K562 (cell line): Measurements from ENCODE around the gene ACSBG1. TPM values are rescaled to one million over a fixed set of nuclear protein-coding genes. Genes with fewer than 3 reads are reported as not detected.

ENCODE experiments used
- ATAC-seq: fragments of 200-7000 bp; cut with Tn5 transposase; 3 replicates; pipeline ENCODE4 v1.9.1; 2020; ENCODE audit warnings: moderate library complexity
- BruUV-seq: library from RNA; stranded (reverse); fragments of 400-500 nt; replicated peaks from 2 replicates; lab custom pipeline; 2021; lab: Mats Ljungman, UMichigan
- CTCF ChIA-PET: fragments of 300-600 bp; formaldehyde crosslinking; extraction: SDS; loops from one replicate; lab custom pipeline; 2021; ENCODE audit warnings: low intra/inter-chr PET ratio; lab: Yijun Ruan, JAX
- POLR2A ChIA-PET: fragments of 300-600, 350-650 bp; sonication (Branson Sonifier 250); formaldehyde crosslinking; extraction: SDS; loops from one replicate; lab custom pipeline; 2021; ENCODE audit warnings: antibody characterized with exemption, inconsistent platforms; lab: Yijun Ruan, JAX
- DNase-seq, 4 experiments: peaks; one replicate each; pipeline versions ENCODE4 v3.0.0 to v3.0.0-alpha.2; 2011 to 2018; ENCODE audit warnings: low spot score in 3 of 4, mixed read lengths in 3 of 4; ENCODE audit errors: extremely low read depth in 1 of 4
- FAIRE-seq: peaks from 2 replicates; lab custom pipeline; 2011; peaks lifted over from hg19 to GRCh38; lab: Jason Lieb, UNC
- H2AFZ ChIP-seq: 2 replicates; pipeline ENCODE4 v1.6.0; 2011; ENCODE audit warnings: low read depth, low read length, control low read depth, inconsistent platforms
- H3K27ac ChIP-seq: fragments of 200-600 bp; 3 replicates; pipeline ENCODE4 v1.8.0; 2011; ENCODE audit warnings: low read depth, mild to moderate bottlenecking, control low read depth, inconsistent platforms, low read length, moderate library complexity, mixed read lengths; ENCODE audit errors: extremely low read depth
- H3K27me3 ChIP-seq, 2 experiments: fragments of 300-600 bp in 1 of 2; 2 replicates in 1 of 2; 3 replicates in 1 of 2; pipeline versions ENCODE4 v1.6.0 to v1.8.0; 2011; ENCODE audit warnings: inconsistent platforms in 2 of 2, low read length in 2 of 2, mild to moderate bottlenecking in 1 of 2, mixed read lengths in 1 of 2, moderate library complexity in 1 of 2; ENCODE audit not compliant: control insufficient read depth in 2 of 2, insufficient read depth in 2 of 2
- H3K36me3 ChIP-seq: fragments of 300-600 bp; 3 replicates; pipeline ENCODE4 v1.8.0; 2011; ENCODE audit warnings: mild to moderate bottlenecking, low read length, inconsistent platforms; ENCODE audit not compliant: control insufficient read depth, insufficient read depth
- H3K4me1 ChIP-seq, 2 experiments: fragments of 200-600 bp in 1 of 2; replicated peaks in 1 of 2; 2 replicates in 1 of 2; 3 replicates in 1 of 2; pipeline versions ENCODE4 v1.5.1 to v1.8.0; 2011; ENCODE audit warnings: inconsistent platforms in 2 of 2, low read length in 2 of 2, mild to moderate bottlenecking in 1 of 2, mixed read lengths in 1 of 2, moderate library complexity in 1 of 2; ENCODE audit not compliant: control insufficient read depth in 2 of 2, insufficient read depth in 2 of 2
- H3K4me2 ChIP-seq: 2 replicates; pipeline ENCODE4 v1.6.1; 2011; ENCODE audit warnings: low read length, control low read depth, inconsistent platforms, mixed read lengths; ENCODE audit not compliant: insufficient read depth
- H3K4me3 ChIP-seq: fragments of 200-600 bp; sonication (generic), shearing (Covaris generic); 2 replicates; pipeline ENCODE4 v1.5.1; 2016; ENCODE audit warnings: control low read depth, inconsistent platforms
- H3K79me2 ChIP-seq: fragments of 200-600 bp; 3 replicates; pipeline ENCODE4 v1.8.0; 2011; ENCODE audit warnings: low read length, inconsistent platforms; ENCODE audit not compliant: control insufficient read depth, insufficient read depth
- H3K9ac ChIP-seq, 2 experiments: 2 replicates each; pipeline versions ENCODE4 v1.6.0 to v1.6.1; 2011; ENCODE audit warnings: low read depth in 2 of 2, low read length in 2 of 2, control low read depth in 1 of 2, inconsistent platforms in 1 of 2, mild to moderate bottlenecking in 1 of 2, mixed read lengths in 1 of 2; ENCODE audit not compliant: insufficient read depth in 1 of 2
- H3K9me1 ChIP-seq: one replicate; pipeline ENCODE4 v1.6.0; 2011; ENCODE audit warnings: inconsistent platforms, mild to moderate bottlenecking, low read length, moderate library complexity; ENCODE audit not compliant: control insufficient read depth, insufficient read depth
- H3K9me3 ChIP-seq: replicated peaks from 2 replicates; pipeline ENCODE4 v1.5.1; 2011; ENCODE audit warnings: low read depth, low read length, inconsistent platforms; ENCODE audit not compliant: control insufficient read depth, insufficient read depth
- H4K20me1 ChIP-seq: replicated peaks from 2 replicates; pipeline ENCODE4 v1.6.1; 2011; ENCODE audit warnings: low read length, inconsistent platforms, mixed read lengths; ENCODE audit not compliant: control insufficient read depth, insufficient read depth
- C11orf30 ChIP-seq: fragments of 450-650 bp; IDR thresholded peaks from 2 replicates; pipeline ENCODE4 v1.6.1; 2016; ENCODE audit warnings: low read depth, mild to moderate bottlenecking
- CCAR2 ChIP-seq: fragments of 200-400 bp; formaldehyde crosslinking; IDR thresholded peaks from 2 replicates; pipeline ENCODE4 v1.6.1; 2017; ENCODE audit warnings: mild to moderate bottlenecking, low read depth, low read length
- CCNT2 ChIP-seq: IDR thresholded peaks from 2 replicates; pipeline ENCODE4 v1.6.1; 2011; ENCODE audit warnings: borderline replicate concordance, low read depth, mild to moderate bottlenecking, moderate library complexity, mixed read lengths, low read length; ENCODE audit not compliant: insufficient read length; ENCODE audit errors: extremely low read depth
- ETS2 ChIP-seq: IDR thresholded peaks from 2 replicates; pipeline ENCODE4 v1.6.1; 2016; ENCODE audit warnings: borderline replicate concordance, missing genetic modification characterization, mild to moderate bottlenecking, moderate library complexity, missing compliant biosample characterization; ENCODE audit not compliant: poor library complexity, severe bottlenecking
- NR2C1 ChIP-seq, 2 experiments: fragments of 450-650 bp; IDR thresholded peaks; 2 replicates each; pipeline ENCODE4 v1.6.1; 2017; ENCODE audit warnings: mild to moderate bottlenecking in 2 of 2, antibody characterized with exemption in 1 of 2, inconsistent platforms in 1 of 2, missing compliant biosample characterization in 1 of 2, missing genetic modification characterization in 1 of 2
- PRMT5 ChIP-seq: sonication (generic); formaldehyde crosslinking; IDR thresholded peaks from 2 replicates; pipeline ENCODE4 v1.5.0; 2020; ENCODE audit warnings: missing genetic modification reagents
- SP2 ChIP-seq: IDR thresholded peaks from 2 replicates; pipeline ENCODE4 v1.6.1; 2011; ENCODE audit warnings: mild to moderate bottlenecking, low read depth, low read length, moderate library complexity; ENCODE audit not compliant: poor library complexity, severe bottlenecking; ENCODE audit errors: extremely low read depth
- SRSF3 ChIP-seq: fragments of 200-400 bp; formaldehyde crosslinking; IDR thresholded peaks from 2 replicates; pipeline ENCODE4 v1.6.1; 2016; ENCODE audit warnings: mild to moderate bottlenecking, low read length, moderate library complexity; ENCODE audit not compliant: insufficient read depth
- ZNF124 ChIP-seq: sonication (generic); formaldehyde crosslinking; IDR thresholded peaks from 2 replicates; pipeline ENCODE4 v1.8.1; 2022; ENCODE audit warnings: missing genetic modification reagents
- ZNF316 ChIP-seq: fragments of 450-650 bp; IDR thresholded peaks from 2 replicates; pipeline ENCODE4 v1.6.1; 2016
- WGBS: fragments of 100-300 bp; shearing (Covaris generic); methylation state at CpG from one replicate; pipeline ENCODE4 v1.1.6; 2016; ENCODE audit warnings: low coverage, mixed read lengths; ENCODE audit not compliant: insufficient coverage; ENCODE audit errors: missing lambda C conversion rate; 5-methylcytosine and 5-hydroxymethylcytosine counted together
- in situ Hi-C: fragments of 300-500 bp; cut with MboI; formaldehyde crosslinking; loops from 4 replicates; pipeline ENCODE4 v1.15.0; 2018; ENCODE audit warnings: inconsistent platforms, mixed read lengths
- intact Hi-C: fragments of 100-400 bp; cut with micrococcal nuclease; formaldehyde crosslinking; loops from 2 replicates; pipeline ENCODE4 v1.14.2; 2022
- polyA plus RNA-seq, 8 experiments: library from polyadenylated mRNA; depleted of rRNA in 4 of 8; stranded (reverse) in 5 of 8; unstranded in 3 of 8; fragments of >200 nt; fragmentation: Nextera tagmentation in 2 of 8; fragmentation: Illumina TruSeq in 1 of 8; extraction: Ambion mirVana in 2 of 8; extraction: Trizol in 1 of 8; gene quantifications; 2 replicates each; pipeline versions ENCODE4 v1.2.1 to v1.2.3, GENCODE V29; 2011 to 2014; ENCODE audit warnings: inconsistent platforms in 1 of 8, missing spikeins in 1 of 8
- total RNA-seq, 7 experiments: library from RNA; depleted of rRNA in 6 of 7; stranded (reverse); fragments of >200 nt in 6 of 7; fragmentation: Illumina TruSeq in 2 of 7; extraction: Trizol in 2 of 7; gene quantifications; 2 replicates each; pipeline versions ENCODE4 v1.2.1 to v1.2.3, GENCODE V29; 2011 to 2021; ENCODE audit warnings: low replicate concordance in 1 of 7
- TF ChIP-seq, protein P1 (sequence below): sonication (generic); formaldehyde crosslinking; IDR thresholded peaks from 2 replicates; pipeline ENCODE4 v1.8.0; 2022; ENCODE audit warnings: mild to moderate bottlenecking, missing genetic modification reagents
- TF ChIP-seq, protein P2 (sequence below): IDR thresholded peaks from 3 replicates; pipeline ENCODE4 v1.6.1; 2011; ENCODE audit warnings: borderline replicate concordance, mild to moderate bottlenecking; ENCODE audit not compliant: insufficient read length, insufficient read depth
- TF ChIP-seq, protein P3 (sequence below): IDR thresholded peaks from 2 replicates; pipeline ENCODE4 v1.6.1; 2011; ENCODE audit warnings: borderline replicate concordance, low read depth, mild to moderate bottlenecking, moderate library complexity, low read length; ENCODE audit not compliant: insufficient read depth, poor library complexity, severe bottlenecking

Gene ACSBG1
- total and polyA plus RNA-seq, 9 of the 15 experiments (the other 6 are each of a cell fraction or from before 2014, with no cell fraction given), result 0.36 to 6.4 (median 2.5) TPM

DNA sequence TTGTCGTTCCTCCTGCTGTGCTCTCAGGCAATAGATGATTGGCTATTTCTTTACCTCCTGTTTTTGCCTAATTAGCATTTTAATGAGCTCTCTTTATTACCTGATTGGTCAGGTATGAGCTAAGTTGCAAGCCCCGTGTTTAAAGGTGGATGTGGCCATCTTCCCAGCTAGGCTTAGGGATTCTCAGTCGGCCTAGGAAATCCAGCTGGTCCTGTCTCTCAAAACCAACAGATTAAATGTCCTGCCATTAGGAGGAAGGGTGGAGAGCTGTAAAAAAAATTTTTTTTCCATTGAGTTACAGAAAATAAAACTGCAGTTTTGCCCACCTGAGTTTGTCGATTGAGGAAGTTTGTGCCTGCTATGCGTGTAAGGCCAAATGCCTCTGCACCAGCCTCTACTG lies 5.4 kb upstream of the ACSBG1 start:
- no peaks in the 10 kb centered on the region for H4K20me1 ChIP-seq
- TF ChIP-seq SP2 (no peak), PRMT5 (CRISPR knock-in tag) (no peak), SRSF3 (no peak), ZNF316 (peak; percentile 52), CCAR2 (no peak), CCNT2 (no peak), ZNF124 (no peak), C11orf30 (0 out of 2 replicates have a peak, but pooled peaks have one; percentile 24), ETS2 (tag) (no peak), NR2C1 (IDR thresholded peaks at IDR 0.05) (no peak), NR2C1 (tag; IDR thresholded peaks at IDR 0.05) (no peak)
- TF ChIP-seq, protein P1, sequence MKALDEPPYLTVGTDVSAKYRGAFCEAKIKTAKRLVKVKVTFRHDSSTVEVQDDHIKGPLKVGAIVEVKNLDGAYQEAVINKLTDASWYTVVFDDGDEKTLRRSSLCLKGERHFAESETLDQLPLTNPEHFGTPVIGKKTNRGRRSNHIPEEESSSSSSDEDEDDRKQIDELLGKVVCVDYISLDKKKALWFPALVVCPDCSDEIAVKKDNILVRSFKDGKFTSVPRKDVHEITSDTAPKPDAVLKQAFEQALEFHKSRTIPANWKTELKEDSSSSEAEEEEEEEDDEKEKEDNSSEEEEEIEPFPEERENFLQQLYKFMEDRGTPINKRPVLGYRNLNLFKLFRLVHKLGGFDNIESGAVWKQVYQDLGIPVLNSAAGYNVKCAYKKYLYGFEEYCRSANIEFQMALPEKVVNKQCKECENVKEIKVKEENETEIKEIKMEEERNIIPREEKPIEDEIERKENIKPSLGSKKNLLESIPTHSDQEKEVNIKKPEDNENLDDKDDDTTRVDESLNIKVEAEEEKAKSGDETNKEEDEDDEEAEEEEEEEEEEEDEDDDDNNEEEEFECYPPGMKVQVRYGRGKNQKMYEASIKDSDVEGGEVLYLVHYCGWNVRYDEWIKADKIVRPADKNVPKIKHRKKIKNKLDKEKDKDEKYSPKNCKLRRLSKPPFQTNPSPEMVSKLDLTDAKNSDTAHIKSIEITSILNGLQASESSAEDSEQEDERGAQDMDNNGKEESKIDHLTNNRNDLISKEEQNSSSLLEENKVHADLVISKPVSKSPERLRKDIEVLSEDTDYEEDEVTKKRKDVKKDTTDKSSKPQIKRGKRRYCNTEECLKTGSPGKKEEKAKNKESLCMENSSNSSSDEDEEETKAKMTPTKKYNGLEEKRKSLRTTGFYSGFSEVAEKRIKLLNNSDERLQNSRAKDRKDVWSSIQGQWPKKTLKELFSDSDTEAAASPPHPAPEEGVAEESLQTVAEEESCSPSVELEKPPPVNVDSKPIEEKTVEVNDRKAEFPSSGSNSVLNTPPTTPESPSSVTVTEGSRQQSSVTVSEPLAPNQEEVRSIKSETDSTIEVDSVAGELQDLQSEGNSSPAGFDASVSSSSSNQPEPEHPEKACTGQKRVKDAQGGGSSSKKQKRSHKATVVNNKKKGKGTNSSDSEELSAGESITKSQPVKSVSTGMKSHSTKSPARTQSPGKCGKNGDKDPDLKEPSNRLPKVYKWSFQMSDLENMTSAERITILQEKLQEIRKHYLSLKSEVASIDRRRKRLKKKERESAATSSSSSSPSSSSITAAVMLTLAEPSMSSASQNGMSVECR (CRISPR knock-in tag), result no peak
- TF ChIP-seq, protein P2, sequence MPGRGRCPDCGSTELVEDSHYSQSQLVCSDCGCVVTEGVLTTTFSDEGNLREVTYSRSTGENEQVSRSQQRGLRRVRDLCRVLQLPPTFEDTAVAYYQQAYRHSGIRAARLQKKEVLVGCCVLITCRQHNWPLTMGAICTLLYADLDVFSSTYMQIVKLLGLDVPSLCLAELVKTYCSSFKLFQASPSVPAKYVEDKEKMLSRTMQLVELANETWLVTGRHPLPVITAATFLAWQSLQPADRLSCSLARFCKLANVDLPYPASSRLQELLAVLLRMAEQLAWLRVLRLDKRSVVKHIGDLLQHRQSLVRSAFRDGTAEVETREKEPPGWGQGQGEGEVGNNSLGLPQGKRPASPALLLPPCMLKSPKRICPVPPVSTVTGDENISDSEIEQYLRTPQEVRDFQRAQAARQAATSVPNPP, result no peak
- TF ChIP-seq, protein P3, sequence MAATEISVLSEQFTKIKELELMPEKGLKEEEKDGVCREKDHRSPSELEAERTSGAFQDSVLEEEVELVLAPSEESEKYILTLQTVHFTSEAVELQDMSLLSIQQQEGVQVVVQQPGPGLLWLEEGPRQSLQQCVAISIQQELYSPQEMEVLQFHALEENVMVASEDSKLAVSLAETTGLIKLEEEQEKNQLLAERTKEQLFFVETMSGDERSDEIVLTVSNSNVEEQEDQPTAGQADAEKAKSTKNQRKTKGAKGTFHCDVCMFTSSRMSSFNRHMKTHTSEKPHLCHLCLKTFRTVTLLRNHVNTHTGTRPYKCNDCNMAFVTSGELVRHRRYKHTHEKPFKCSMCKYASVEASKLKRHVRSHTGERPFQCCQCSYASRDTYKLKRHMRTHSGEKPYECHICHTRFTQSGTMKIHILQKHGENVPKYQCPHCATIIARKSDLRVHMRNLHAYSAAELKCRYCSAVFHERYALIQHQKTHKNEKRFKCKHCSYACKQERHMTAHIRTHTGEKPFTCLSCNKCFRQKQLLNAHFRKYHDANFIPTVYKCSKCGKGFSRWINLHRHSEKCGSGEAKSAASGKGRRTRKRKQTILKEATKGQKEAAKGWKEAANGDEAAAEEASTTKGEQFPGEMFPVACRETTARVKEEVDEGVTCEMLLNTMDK, result no peak
- CTCF ChIA-PET, result interaction anchor here (1.0 to 2.6 kb wide), 5 partner anchors 62 to 240 kb away, joined by 3 to 25 read pairs (median 10); partner anchors contain the start of gene CIB2
- no peaks in the 10 kb centered on the region for H3K9me3 ChIP-seq
- BruUV-seq, result no TSS peak
- in situ Hi-C loops, result loop anchor here (5.0 kb wide), 2 partner anchors 128 to 278 kb away; no protein-coding TSS in a partner anchor
- WGBS, result 40% methylated on average over 4 of the region's 5 CpGs
- FAIRE-seq, result no peak
- POLR2A ChIA-PET, result interaction anchor here (0.6 to 0.7 kb wide), 2 partner anchors 8 to 136 kb away, joined by 3 to 4 read pairs; no protein-coding TSS in a partner anchor
- ATAC-seq, result no peak
- H3K9me1 ChIP-seq, result no peaks in the 10 kb centered on the region
- intact Hi-C loops, result loop anchor here (5.0 kb wide), 3 partner anchors 43 to 283 kb away; partner anchors contain the start of gene CIB2
- H3K27ac ChIP-seq, result no peak overlapping the region
- H3K4me2 ChIP-seq, result no peak overlapping the region
- H3K4me1 ChIP-seq, result peaks cover 19% of the 10 kb centered on the region in 2 experiments
- H3K9ac ChIP-seq, result no peak overlapping the region
- peaks cover 5 to 11% of the 10 kb centered on the region in 2 experiments; a peak in 3 of 5 replicates for H3K27me3 ChIP-seq
- H2AFZ ChIP-seq, result no peak overlapping the region
- no peak overlapping the region for H3K4me3 ChIP-seq
- no peaks in the 10 kb centered on the region for H3K79me2 ChIP-seq
- H3K36me3 ChIP-seq, result no peaks in the 10 kb centered on the region
- DNase-seq, result no peak
